Measurements from ENCODE around the gene CCDC70. TPM values are rescaled to one million over a fixed set of nuclear protein-coding genes. Genes with fewer than 3 reads are reported as not detected.

CCDC70 gene
- not detected for total RNA-seq

DNA sequence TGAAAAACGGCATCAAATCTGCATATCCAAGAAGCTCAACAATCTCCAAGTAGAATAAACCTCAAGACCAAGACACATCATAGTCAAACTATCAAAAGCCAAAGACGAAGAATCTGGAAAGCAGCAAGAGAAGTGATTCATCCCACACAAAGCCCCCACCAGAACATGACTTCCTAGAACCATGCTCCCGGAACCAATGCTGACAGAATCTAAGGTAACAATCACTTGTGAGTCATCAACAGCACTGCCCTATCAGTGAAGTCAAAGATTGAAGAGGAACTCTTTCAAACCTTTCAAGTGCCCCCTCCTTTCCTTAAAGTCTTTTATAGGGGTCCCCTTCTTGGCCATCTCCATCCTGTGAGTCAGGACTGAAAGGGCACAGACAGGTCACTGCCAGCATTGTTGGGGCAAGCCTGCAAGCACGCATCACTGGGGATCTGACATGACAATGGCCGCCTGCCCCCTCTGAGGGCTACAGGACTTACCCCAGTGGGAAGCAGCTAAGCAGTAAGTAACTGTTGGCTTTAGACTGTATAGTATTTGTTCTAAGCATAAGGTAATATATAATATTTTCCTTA is at the start of gene CCDC70:
TSS of gene CCDC70 (plus strand) at position 247 of the 578 bp plus-strand sequence. CDS start 3,443 bp downstream, outside the sequence.
- TF ChIP-seq, protein P1, sequence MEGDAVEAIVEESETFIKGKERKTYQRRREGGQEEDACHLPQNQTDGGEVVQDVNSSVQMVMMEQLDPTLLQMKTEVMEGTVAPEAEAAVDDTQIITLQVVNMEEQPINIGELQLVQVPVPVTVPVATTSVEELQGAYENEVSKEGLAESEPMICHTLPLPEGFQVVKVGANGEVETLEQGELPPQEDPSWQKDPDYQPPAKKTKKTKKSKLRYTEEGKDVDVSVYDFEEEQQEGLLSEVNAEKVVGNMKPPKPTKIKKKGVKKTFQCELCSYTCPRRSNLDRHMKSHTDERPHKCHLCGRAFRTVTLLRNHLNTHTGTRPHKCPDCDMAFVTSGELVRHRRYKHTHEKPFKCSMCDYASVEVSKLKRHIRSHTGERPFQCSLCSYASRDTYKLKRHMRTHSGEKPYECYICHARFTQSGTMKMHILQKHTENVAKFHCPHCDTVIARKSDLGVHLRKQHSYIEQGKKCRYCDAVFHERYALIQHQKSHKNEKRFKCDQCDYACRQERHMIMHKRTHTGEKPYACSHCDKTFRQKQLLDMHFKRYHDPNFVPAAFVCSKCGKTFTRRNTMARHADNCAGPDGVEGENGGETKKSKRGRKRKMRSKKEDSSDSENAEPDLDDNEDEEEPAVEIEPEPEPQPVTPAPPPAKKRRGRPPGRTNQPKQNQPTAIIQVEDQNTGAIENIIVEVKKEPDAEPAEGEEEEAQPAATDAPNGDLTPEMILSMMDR (IDR thresholded peaks at IDR 0.05): no peak
- H3K4me1 ChIP-seq: no peaks in the 10 kb centered on the region
- H3K9me3 ChIP-seq: no peaks in the 10 kb centered on the region
- no peak within 1 kb of the TSS for H3K4me3 ChIP-seq
- DNase-seq (ENCODE audit: low spot score in 2 of 2): no peak
- no peak within 1 kb of the TSS for H3K27ac ChIP-seq
- no peaks in the 10 kb centered on the region for H3K36me3 ChIP-seq
- no peaks in the 10 kb centered on the region for H3K27me3 ChIP-seq
- intact Hi-C loops (cut with DNase I): no loop called here

DNA sequence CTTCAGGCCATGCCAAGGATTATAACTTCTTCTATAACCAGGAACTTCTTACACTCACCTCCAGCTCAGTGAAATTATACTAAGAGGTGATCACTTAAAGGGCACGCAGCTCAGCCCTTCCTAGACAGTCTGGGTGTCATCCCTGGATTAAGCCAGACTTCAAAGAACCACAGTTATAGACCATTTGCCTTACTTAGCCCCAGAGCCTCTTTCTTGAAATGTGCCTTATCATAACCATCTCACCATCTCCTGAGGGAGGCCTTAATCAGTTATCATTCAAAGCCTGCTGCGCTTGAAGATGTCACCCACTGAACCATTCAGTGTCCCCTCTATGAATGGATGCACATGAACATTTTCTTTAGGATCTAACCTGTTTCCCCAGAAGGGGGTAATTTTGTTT is 47.7 kb upstream of the CCDC70 start:
- no peak overlapping the region for H3K27ac ChIP-seq
- H3K4me1 ChIP-seq: peaks cover 0 to 6% of the 10 kb centered on the region in 2 donors
- intact Hi-C loops (cut with DNase I): loop anchor here (2.0 kb wide), 1 partner anchor 315 kb away; the partner anchor contains the start of gene NEK5
- DNase-seq (ENCODE audit: low spot score in 2 of 2): no peak
- no peaks in the 10 kb centered on the region for H3K9me3 ChIP-seq
- TF ChIP-seq, protein P1 (IDR thresholded peaks at IDR 0.05): no peak
- no peaks in the 10 kb centered on the region for H3K27me3 ChIP-seq
- no peaks in the 10 kb centered on the region for H3K36me3 ChIP-seq
- H3K4me3 ChIP-seq: no peak overlapping the region

DNA sequence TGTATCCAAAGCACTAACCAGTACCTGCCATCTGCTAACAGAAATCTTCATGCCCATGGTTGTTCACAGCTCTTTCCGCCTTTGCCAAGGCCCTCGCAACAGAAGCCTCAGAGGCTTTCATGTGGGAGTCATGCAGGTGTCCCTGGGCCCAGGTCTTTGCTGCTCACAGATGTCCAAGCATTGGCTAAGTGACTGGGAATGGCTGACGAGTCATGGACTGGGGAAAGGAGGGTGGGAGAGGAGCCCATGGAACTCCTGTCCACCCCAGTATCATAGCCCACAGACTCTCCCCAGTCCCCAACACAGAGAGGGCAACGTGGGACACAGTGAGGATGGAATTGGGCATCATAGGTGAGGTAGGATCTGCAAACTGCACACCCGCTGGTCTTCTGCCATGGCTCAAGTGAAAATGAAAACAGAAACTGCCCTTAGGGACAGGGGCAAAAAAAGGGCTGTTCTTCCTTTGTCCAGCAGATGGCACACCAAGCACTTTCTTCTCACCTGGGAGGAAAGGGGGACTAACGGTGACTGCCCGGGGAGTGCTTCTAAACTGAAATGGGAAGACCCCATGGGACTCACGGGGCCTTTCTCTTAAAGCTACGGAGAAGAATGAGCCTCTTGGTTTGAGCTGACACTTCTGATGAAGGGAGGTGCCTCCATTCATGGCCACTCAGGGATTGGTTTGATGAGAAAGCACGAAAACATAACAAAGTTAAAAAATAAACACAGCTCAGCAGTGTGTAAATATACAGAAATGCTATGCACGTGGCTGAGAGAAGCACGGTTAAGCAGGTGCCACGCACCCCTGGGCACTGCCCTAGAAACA is 46.7 kb upstream of the CCDC70 start:
- Histone ChIP-seq H3K36me3 (no peaks in the 10 kb centered on the region), H3K27ac (no peak overlapping the region), H3K9me3 (no peaks in the 10 kb centered on the region), H3K4me1 (peaks cover 0 to 6% of the 10 kb centered on the region in 2 donors), H3K4me3 (peak overlapping the region; percentile 9 to 50), H3K27me3 (no peaks in the 10 kb centered on the region)
- TF ChIP-seq, protein P1 (IDR thresholded peaks at IDR 0.05): peak; percentile 57 to 75 (median 71)
- intact Hi-C loops (cut with DNase I): loop anchor here (2.0 kb wide), 1 partner anchor 314 kb away; the partner anchor contains the start of gene NEK5
- DNase-seq (ENCODE audit: low spot score in 2 of 2): peak in 1 of 2 donors; percentile 76

DNA sequence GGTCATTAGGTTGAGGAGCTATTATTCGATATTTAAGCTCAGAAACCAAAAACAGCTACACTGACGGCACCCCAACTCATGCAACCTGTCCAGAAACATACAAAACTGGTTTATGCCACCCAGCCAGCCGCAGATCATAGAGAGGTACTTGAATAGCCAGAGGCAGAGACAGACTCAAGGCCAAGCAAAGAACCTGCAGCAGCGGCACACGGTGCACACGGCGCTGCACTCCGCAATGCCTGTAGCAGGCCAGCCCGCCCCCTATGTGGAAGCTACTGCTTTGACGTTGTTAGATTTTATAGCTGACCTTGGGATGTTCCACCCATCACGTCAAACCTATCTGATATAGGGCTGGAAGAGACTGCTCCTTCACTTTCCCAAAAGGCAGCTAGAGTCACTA is 45.9 kb upstream of the CCDC70 start:
- H3K27ac ChIP-seq: no peak overlapping the region

DNA sequence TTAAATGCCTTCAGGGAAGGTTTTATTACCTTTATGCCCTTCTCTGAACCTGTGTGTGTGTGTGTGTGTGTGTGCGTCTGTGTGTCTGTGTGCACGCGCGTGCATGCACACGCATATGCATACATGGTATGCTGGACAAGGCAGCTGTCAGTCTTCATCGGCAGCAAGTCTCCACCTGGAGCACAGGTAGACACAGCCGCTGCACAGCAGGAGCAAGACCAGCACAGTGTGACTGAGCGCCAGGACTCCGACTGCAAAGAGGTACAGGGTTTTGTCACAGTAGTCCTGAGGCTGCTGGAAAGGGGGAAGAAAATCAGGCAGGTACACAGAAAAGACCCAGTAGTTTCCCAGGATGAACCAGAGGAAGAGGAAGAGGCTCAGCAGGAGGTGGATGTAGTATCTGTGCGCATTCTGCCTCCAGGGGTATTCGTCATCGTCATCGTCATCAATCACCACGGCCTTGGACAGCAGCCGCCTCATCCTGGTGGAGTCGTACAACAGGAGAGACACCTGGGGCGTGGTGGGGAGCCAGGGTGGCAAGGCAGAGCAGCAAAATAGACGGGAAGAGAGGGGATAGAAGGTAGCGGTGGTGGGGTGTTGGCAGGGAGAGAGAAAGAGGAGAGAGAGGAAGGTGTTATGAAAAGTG is 45.0 kb upstream of the CCDC70 start:
- intact Hi-C loops (cut with DNase I): no loop called here
- Histone ChIP-seq H3K36me3 (no peaks in the 10 kb centered on the region), H3K27me3 (no peaks in the 10 kb centered on the region), H3K4me1 (peaks cover 0 to 6% of the 10 kb centered on the region in 2 donors), H3K9me3 (no peaks in the 10 kb centered on the region), H3K27ac (no peak overlapping the region), H3K4me3 (no peak overlapping the region)
- no peak for DNase-seq (ENCODE audit: low spot score in 2 of 2)
- TF ChIP-seq, protein P1 (IDR thresholded peaks at IDR 0.05): no peak

More for the DNA sequence above, 45.9 kb upstream of the CCDC70 start:
- Histone ChIP-seq H3K4me1 (peaks cover 0 to 6% of the 10 kb centered on the region in 2 donors), H3K27me3 (no peaks in the 10 kb centered on the region), H3K36me3 (no peaks in the 10 kb centered on the region), H3K9me3 (no peaks in the 10 kb centered on the region), H3K4me3 (no peak overlapping the region)
- intact Hi-C loops (cut with DNase I): loop anchor here (2.0 kb wide), 1 partner anchor 313 kb away; the partner anchor contains the start of gene NEK5
- DNase-seq (ENCODE audit: low spot score in 2 of 2): no peak
- TF ChIP-seq, protein P1 (IDR thresholded peaks at IDR 0.05): no peak

Data from ascending aorta (tissue), 2 donors.